ENCODE measurements around the gene PAXX. TPM values are rescaled to one million over a fixed set of nuclear protein-coding genes. Genes with fewer than 3 reads are reported as not detected.
A peak's percentile ranks its signal among the peaks of the same experiment; 100 is the strongest.

Gene PAXX
- total RNA-seq, 1 experiment from 2014 or later: 64.0 TPM

- POLR2A ChIA-PET: interaction anchor here (0.6 kb wide), 1 partner anchor 266 kb away, joined by 3 read pairs; no protein-coding TSS in a partner anchor
- in situ Hi-C loops (cut with HindIII; ENCODE audit: low pct_unique_long_range_greater_than_20kb, low sequenced_read_pairs): no loop called here
These were observed 42.7 kb downstream of the PAXX start for GRCh38 chr9:137034709-137035506.

GRCh38 chr9:137035507-137035834 is 43.2 kb downstream of the PAXX start:
- H3K4me1 ChIP-seq (ENCODE audit: control insufficient read depth, insufficient read depth, low read length): peaks cover 5% of the 10 kb centered on the region
- BruUV-seq (replicated peaks): no TSS peak
- no peak overlapping the region for H3K4me3 ChIP-seq (ENCODE audit: low read depth in 2 of 2, low read length in 2 of 2)
- no peak for TF ChIP-seq SIN3A (IDR thresholded peaks at IDR 0.05; ENCODE audit: borderline replicate concordance, insufficient read depth, low read depth, low read length)
- TF ChIP-seq, protein P1, sequence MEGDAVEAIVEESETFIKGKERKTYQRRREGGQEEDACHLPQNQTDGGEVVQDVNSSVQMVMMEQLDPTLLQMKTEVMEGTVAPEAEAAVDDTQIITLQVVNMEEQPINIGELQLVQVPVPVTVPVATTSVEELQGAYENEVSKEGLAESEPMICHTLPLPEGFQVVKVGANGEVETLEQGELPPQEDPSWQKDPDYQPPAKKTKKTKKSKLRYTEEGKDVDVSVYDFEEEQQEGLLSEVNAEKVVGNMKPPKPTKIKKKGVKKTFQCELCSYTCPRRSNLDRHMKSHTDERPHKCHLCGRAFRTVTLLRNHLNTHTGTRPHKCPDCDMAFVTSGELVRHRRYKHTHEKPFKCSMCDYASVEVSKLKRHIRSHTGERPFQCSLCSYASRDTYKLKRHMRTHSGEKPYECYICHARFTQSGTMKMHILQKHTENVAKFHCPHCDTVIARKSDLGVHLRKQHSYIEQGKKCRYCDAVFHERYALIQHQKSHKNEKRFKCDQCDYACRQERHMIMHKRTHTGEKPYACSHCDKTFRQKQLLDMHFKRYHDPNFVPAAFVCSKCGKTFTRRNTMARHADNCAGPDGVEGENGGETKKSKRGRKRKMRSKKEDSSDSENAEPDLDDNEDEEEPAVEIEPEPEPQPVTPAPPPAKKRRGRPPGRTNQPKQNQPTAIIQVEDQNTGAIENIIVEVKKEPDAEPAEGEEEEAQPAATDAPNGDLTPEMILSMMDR (IDR thresholded peaks at IDR 0.05): peak; percentile 72; the same call in 1 of the 2 replicates
- no peaks in the 10 kb centered on the region for H3K36me3 ChIP-seq (ENCODE audit: control insufficient read depth, insufficient read depth, low read length)
- in situ Hi-C loops (cut with HindIII; ENCODE audit: low pct_unique_long_range_greater_than_20kb, low sequenced_read_pairs): no loop called here
- no peak overlapping the region for H3K27ac ChIP-seq (ENCODE audit: low read length)
- no peak for DNase-seq (ENCODE audit: low read depth, low spot score)
- H3K27me3 ChIP-seq (ENCODE audit: control insufficient read depth, insufficient read depth, low read length): no peaks in the 10 kb centered on the region
- H3K9me3 ChIP-seq (ENCODE audit: control insufficient read depth, insufficient read depth, low read depth, low read length): no peaks in the 10 kb centered on the region
- ChIA-PET CTCF (interaction anchor here (0.7 to 2.0 kb wide), 6 partner anchors 10 to 88 kb away, joined by 3 to 22 read pairs (median 4); no protein-coding TSS in a partner anchor), POLR2A (interaction anchor here (0.6 kb wide), 1 partner anchor 266 kb away, joined by 3 read pairs; no protein-coding TSS in a partner anchor)
- peak; percentile 28 for ATAC-seq
- intact Hi-C loops (cut with micrococcal nuclease; ENCODE audit: unreplicated experiment): loop anchor here (10.0 kb wide), 1 partner anchor 91 kb away; the partner anchor contains the start of genes C8G and FBXW5

More at GRCh38 chr9:137034709-137035506, 42.7 kb downstream of the PAXX start:
- Histone ChIP-seq H3K27me3 (ENCODE audit: control insufficient read depth, insufficient read depth, low read length) (no peaks in the 10 kb centered on the region), H3K4me3 (ENCODE audit: low read depth in 2 of 2, low read length in 2 of 2) (peak overlapping the region in 1 of 2 experiments; percentile 14; a peak in 1 of 4 replicates), H3K36me3 (ENCODE audit: control insufficient read depth, insufficient read depth, low read length) (no peaks in the 10 kb centered on the region), H3K9me3 (ENCODE audit: control insufficient read depth, insufficient read depth, low read depth, low read length) (no peaks in the 10 kb centered on the region), H3K4me1 (ENCODE audit: control insufficient read depth, insufficient read depth, low read length) (peaks cover 5% of the 10 kb centered on the region), H3K27ac (ENCODE audit: low read length) (no peak overlapping the region)
- intact Hi-C loops (cut with micrococcal nuclease; ENCODE audit: unreplicated experiment): loop anchor here (10.0 kb wide), 1 partner anchor 90 kb away; the partner anchor contains the start of genes C8G and FBXW5
- DNase-seq (ENCODE audit: low read depth, low spot score) (peak; percentile 55), ATAC-seq (peak; percentile 93)
- no TSS peak for BruUV-seq (replicated peaks)
- CTCF ChIA-PET: interaction anchor here (0.5 to 2.0 kb wide), 7 partner anchors 10 to 244 kb away, joined by 3 to 22 read pairs (median 4); no protein-coding TSS in a partner anchor
- TF ChIP-seq, protein P1 (IDR thresholded peaks at IDR 0.05): peak; percentile 90
- no peak for TF ChIP-seq SIN3A (IDR thresholded peaks at IDR 0.05; ENCODE audit: borderline replicate concordance, insufficient read depth, low read depth, low read length)

DNA sequence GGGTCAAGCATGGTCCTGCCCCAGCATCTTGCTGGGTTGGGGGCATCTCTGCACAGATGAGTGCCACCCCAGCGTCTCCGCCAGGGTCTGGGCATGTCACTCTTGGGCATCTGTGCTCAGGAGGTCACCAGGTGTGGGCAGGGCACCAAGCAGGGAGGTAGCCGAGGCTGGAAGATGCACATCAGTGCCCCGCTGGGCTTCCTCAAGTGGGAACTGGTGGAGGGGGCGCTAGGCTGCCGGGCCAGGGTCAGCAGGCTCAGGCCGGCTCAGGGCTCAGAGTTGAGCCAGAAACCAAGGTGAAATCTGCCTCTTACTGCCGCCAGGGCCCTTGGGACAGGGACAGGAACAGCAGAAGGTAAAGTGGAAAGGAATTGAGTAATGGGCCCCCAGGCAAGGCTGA is 43.7 kb downstream of the PAXX start:
- no peaks in the 10 kb centered on the region for H3K9me3 ChIP-seq (ENCODE audit: control insufficient read depth, insufficient read depth, low read depth, low read length)
- no peak overlapping the region for H3K4me3 ChIP-seq (ENCODE audit: low read depth in 2 of 2, low read length in 2 of 2)
- ChIA-PET CTCF (interaction anchor here (0.7 to 2.0 kb wide), 2 partner anchors 51 to 88 kb away, joined by 5 to 22 read pairs; no protein-coding TSS in a partner anchor), POLR2A (no interaction called here)
- TF ChIP-seq SIN3A (IDR thresholded peaks at IDR 0.05; ENCODE audit: borderline replicate concordance, insufficient read depth, low read depth, low read length): no peak
- TF ChIP-seq, protein P1 (IDR thresholded peaks at IDR 0.05): no peak
- no peak overlapping the region for H3K27ac ChIP-seq (ENCODE audit: low read length)
- intact Hi-C loops (cut with micrococcal nuclease; ENCODE audit: unreplicated experiment) (loop anchor here (10.0 kb wide), 1 partner anchor 91 kb away; the partner anchor contains the start of genes C8G and FBXW5), in situ Hi-C loops (cut with HindIII; ENCODE audit: low pct_unique_long_range_greater_than_20kb, low sequenced_read_pairs) (no loop called here)
- H3K4me1 ChIP-seq (ENCODE audit: control insufficient read depth, insufficient read depth, low read length): peaks cover 5% of the 10 kb centered on the region
- DNase-seq (ENCODE audit: low read depth, low spot score) (no peak), ATAC-seq (no peak)
- no peaks in the 10 kb centered on the region for H3K36me3 ChIP-seq (ENCODE audit: control insufficient read depth, insufficient read depth, low read length)
- H3K27me3 ChIP-seq (ENCODE audit: control insufficient read depth, insufficient read depth, low read length): no peaks in the 10 kb centered on the region
- no TSS peak for BruUV-seq (replicated peaks)

All from Panc1 (cell line).